Heart left ventricle (tissue), 16 donors: ENCODE measurements around the gene ADAMTSL1. TPM values are rescaled to one million over a fixed set of nuclear protein-coding genes. Genes with fewer than 3 reads are reported as not detected.

ENCODE experiments used
- ATAC-seq, 4 donors: fragments of 200-7000 bp; cut with Tn5 transposase; one replicate each; pipeline ENCODE4 v1.9.1; 2020 to 2022; ENCODE audit warnings: moderate library complexity in 4 of 4, mild to moderate bottlenecking in 3 of 4, moderate number of reproducible peaks in 1 of 4
- DNase-seq, 5 donors: peaks; one replicate each; pipeline ENCODE4 v3.0.0-alpha.2; 2020
- H3K27ac ChIP-seq, 12 donors: fragments of 200-600 bp; sonication (generic) in 4 of 12; one replicate each; pipeline versions ENCODE4 v1.5.0 to v1.8.0; 2016 to 2022; ENCODE audit warnings: mild to moderate bottlenecking in 2 of 12
- H3K27me3 ChIP-seq, 9 donors: fragments of 200-600 bp; sonication (generic) in 2 of 9; one replicate each; pipeline versions ENCODE4 v1.5.1 to v1.8.0; 2016 to 2022; ENCODE audit warnings: mild to moderate bottlenecking in 3 of 9
- H3K36me3 ChIP-seq, 9 donors: fragments of 200-600 bp; sonication (generic) in 2 of 9; one replicate each; pipeline versions ENCODE4 v1.5.0 to v1.8.0; 2018 to 2022; ENCODE audit warnings: mild to moderate bottlenecking in 2 of 9
- H3K4me1 ChIP-seq, 12 donors: fragments of 200-600 bp; sonication (generic) in 4 of 12; one replicate each; pipeline versions ENCODE4 v1.5.0 to v1.8.0; 2016 to 2022; ENCODE audit warnings: mild to moderate bottlenecking in 3 of 12
- H3K4me3 ChIP-seq, 12 donors: fragments of 200-600 bp; sonication (generic) in 4 of 12; one replicate each; pipeline versions ENCODE4 v1.5.0 to v1.8.0; 2017 to 2022; ENCODE audit warnings: mild to moderate bottlenecking in 9 of 12, moderate library complexity in 4 of 12
- H3K9me3 ChIP-seq, 12 donors: fragments of 200-600 bp; sonication (generic) in 4 of 12; one replicate each; pipeline versions ENCODE4 v1.5.0 to v1.8.0; 2016 to 2022; ENCODE audit warnings: mild to moderate bottlenecking in 1 of 12
- CTCF ChIP-seq, 12 donors: fragments of 200-600 bp; sonication (generic) in 4 of 12; IDR thresholded peaks; one replicate each; pipeline versions ENCODE4 v1.5.0 to v1.8.0; 2018 to 2022; ENCODE audit warnings: antibody characterized with exemption in 12 of 12, mild to moderate bottlenecking in 5 of 12
- POLR2A ChIP-seq, 2 donors: fragments of 450-650 bp; IDR thresholded peaks; one replicate each; pipeline ENCODE4 v1.6.1; 2017; ENCODE audit warnings: antibody characterized with exemption in 2 of 2, mild to moderate bottlenecking in 2 of 2, moderate library complexity in 2 of 2
- WGBS, 4 donors: extraction: QIAGEN DNeasy Blood & Tissue Kit in 2 of 4; methylation state at CpG; one replicate each; pipeline versions ENCODE4 v1.1.5 to v1.1.7; 2013 to 2018; 5-methylcytosine and 5-hydroxymethylcytosine counted together
- intact Hi-C, 10 donors: fragments of 100-400 bp; cut with DNase I; formaldehyde crosslinking; loops; one replicate each; pipeline versions ENCODE4 v1.11.1 to v1.14.2; 2022
- polyA plus RNA-seq, 2 donors: library from polyadenylated mRNA; stranded (reverse); fragments of 200-250 nt; gene quantifications; one replicate each; pipeline ENCODE4 v1.2.3, GENCODE V29; 2013
- total RNA-seq, 9 donors: library from RNA; depleted of rRNA in 2 of 9; stranded (reverse); fragments of >200 nt in 2 of 9; fragmentation: NEBNext Ultra II Directional in 3 of 9; extraction: Animal tissue kit (Norgen Biotek cat#: 25700) in 3 of 9; gene quantifications; one replicate each; pipeline versions ENCODE4 v1.1.0 to v1.2.4, GENCODE V29; 2016 to 2023
- donor health status: ischemic (EF 13 %, LVEDD 7.1; RV severe dilation, severe dysfunction).
- donor health status: healthy with polysubstance abuse.
- donor health status: DM: no; HTN: yes; CAD: no.
- donor health status: DM: no; HTN: no; CAD: no.
- donor health status: ischemic (EF 25% LVEDD 6.9; RV normal size, moderate dysfunction).
- donor health status: ischemic (EF 25% LVEDD 5.7; RV mildly dilated, moderate dysfunction).
- donor health status: healthy.
- donor health status: DM: yes; HTN: yes; CAD: no.
- donor health status: ischemic (EF 35%, LVEDD 5.7; RV mildly dilated, moderate dysfunction).
- donor health status: nonischemic (EF 11% LVEDD 7.7; RV severe dilation, severe dysfunction).
- donor health status: DM: yes; HTN: yes; CAD: no.
- donor health status: PGD.
- donor health status: ischemic (EF 29% LVEDD 5.4; RV normal size, mild dysfunction).
- donor health status: nonischemic (EF 23%, LVEDD 6.1; RV moderate dilation, normal function).

The ADAMTSL1 gene
- total and polyA plus RNA-seq, 11 donors = 0.46 to 4.7 (median 1.1) TPM

DNA sequence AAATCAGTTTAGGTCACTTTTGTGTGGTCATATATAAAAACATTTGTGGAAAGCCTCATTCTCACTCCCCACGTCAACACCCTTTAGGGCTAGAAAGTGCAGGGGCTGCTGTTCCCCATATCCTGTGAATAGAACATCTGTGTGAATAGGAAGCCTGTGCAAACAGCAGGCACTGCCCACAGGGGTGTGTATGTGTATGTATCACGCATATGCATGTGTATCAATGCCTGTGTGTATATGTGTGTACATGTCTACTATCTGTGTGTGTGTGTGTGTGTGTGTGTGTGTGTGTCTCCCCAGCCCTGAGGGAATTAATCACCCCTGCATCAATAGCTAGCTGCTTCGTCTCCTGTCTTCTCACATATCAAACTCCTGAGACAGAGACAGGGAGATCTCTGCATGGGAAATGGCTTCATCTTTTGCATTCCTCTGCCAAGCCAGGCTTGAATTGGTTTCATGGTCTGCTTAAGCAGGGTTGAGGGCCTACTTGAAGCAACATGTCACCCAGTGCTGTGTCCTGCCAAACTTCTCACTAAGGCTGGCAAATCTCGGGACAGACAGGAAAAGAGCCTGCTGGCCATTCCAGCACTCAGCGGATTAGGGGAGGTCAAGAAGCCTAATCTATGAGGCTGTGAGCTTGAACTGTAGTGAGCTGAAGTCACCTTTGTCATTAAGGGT, 265.8 kb downstream of the ADAMTSL1 start:
- 56 to 71% (median 67%) methylated on average over 5 of the region's 5 CpGs for WGBS, 4 donors
- Histone ChIP-seq H3K9me3 (no peaks in the 10 kb centered on the region), H3K27me3 (no peaks in the 10 kb centered on the region), H3K4me3 (no peak overlapping the region), H3K36me3 (no peaks in the 10 kb centered on the region), H3K27ac (no peak overlapping the region), H3K4me1 (peaks cover 0 to 3% (median 0%) of the 10 kb centered on the region in 12 donors)
- DNase-seq (peak in 2 of 5 donors; percentile 24 to 35), ATAC-seq (peak in 3 of 4 donors; percentile 42 to 93 (median 62))
- TF ChIP-seq CTCF (IDR thresholded peaks at IDR 0.05) (no peak), POLR2A (IDR thresholded peaks at IDR 0.05) (no peak)
- intact Hi-C loops = no loop called here

- no peak overlapping the region for H3K27ac ChIP-seq
- no peak overlapping the region for H3K4me3 ChIP-seq
- no peak for TF ChIP-seq POLR2A (IDR thresholded peaks at IDR 0.05)
- no peak for DNase-seq
- no peaks in the 10 kb centered on the region for H3K27me3 ChIP-seq
- intact Hi-C loops = no loop called here
- ATAC-seq = no peak
- WGBS, 4 donors = 92 to 97% (median 96%) methylated on average over 1 of the region's 1 CpG
- H3K4me1 ChIP-seq = peaks cover 0 to 3% (median 0%) of the 10 kb centered on the region in 12 donors
- H3K9me3 ChIP-seq = no peaks in the 10 kb centered on the region
- no peaks in the 10 kb centered on the region for H3K36me3 ChIP-seq
Measured at GRCh38 chr9:18741359-18741758, 267.4 kb downstream of the ADAMTSL1 start.

DNA sequence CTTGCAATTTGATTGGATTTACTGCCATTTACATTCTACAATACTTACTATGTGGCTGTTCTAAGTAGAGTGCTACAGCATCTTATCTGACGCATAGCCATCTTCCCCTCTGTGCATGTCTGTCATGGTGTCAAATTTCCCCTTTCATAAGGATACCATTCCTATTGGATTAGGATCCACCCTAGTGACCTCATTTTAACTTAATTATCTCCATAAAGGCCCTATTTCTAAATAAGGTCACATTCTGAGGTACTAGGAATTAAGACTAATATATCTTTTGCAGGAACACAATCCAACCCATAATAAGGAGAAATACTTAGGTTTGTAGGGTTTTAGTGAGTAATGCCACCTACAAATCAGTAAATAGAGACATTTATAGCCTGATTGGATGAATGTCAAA, 268.0 kb downstream of the ADAMTSL1 start:
- no peak for ATAC-seq
- no peaks in the 10 kb centered on the region for H3K36me3 ChIP-seq
- intact Hi-C loops = no loop called here
- H3K27me3 ChIP-seq = no peaks in the 10 kb centered on the region
- H3K4me3 ChIP-seq = no peak overlapping the region
- H3K27ac ChIP-seq = no peak overlapping the region
- H3K4me1 ChIP-seq = peaks cover 0 to 3% (median 0%) of the 10 kb centered on the region in 12 donors
- no peaks in the 10 kb centered on the region for H3K9me3 ChIP-seq
- no peak for DNase-seq
- TF ChIP-seq CTCF (IDR thresholded peaks at IDR 0.05) = no peak
- TF ChIP-seq POLR2A (IDR thresholded peaks at IDR 0.05) = no peak
- 95 to 100% (median 96%) methylated on average over 1 of the region's 1 CpG for WGBS, 4 donors

GRCh38 chr9:18743421-18743820, 269.5 kb downstream of the ADAMTSL1 start:
- intact Hi-C loops = no loop called here
- no peak for ATAC-seq
- no peak overlapping the region for H3K4me3 ChIP-seq
- no peak for DNase-seq
- 35 to 46% (median 42%) methylated on average over 6 of the region's 6 CpGs for WGBS, 4 donors
- TF ChIP-seq POLR2A (IDR thresholded peaks at IDR 0.05) (no peak), CTCF (IDR thresholded peaks at IDR 0.05) (no peak)
- H3K36me3 ChIP-seq = no peaks in the 10 kb centered on the region
- H3K27me3 ChIP-seq = no peaks in the 10 kb centered on the region
- H3K4me1 ChIP-seq = peaks cover 0 to 13% (median 0%) of the 10 kb centered on the region in 12 donors
- no peaks in the 10 kb centered on the region for H3K9me3 ChIP-seq
- H3K27ac ChIP-seq = no peak overlapping the region

GRCh38 chr9:18743971-18744370, 270.0 kb downstream of the ADAMTSL1 start:
- peaks cover 0 to 13% (median 0%) of the 10 kb centered on the region in 12 donors for H3K4me1 ChIP-seq
- H3K36me3 ChIP-seq = no peaks in the 10 kb centered on the region
- H3K9me3 ChIP-seq = no peaks in the 10 kb centered on the region
- 86 to 97% (median 91%) methylated on average over 2 of the region's 2 CpGs for WGBS, 4 donors
- DNase-seq (no peak), ATAC-seq (no peak)
- TF ChIP-seq CTCF (IDR thresholded peaks at IDR 0.05) (no peak), POLR2A (IDR thresholded peaks at IDR 0.05) (no peak)
- H3K4me3 ChIP-seq = no peak overlapping the region
- no peak overlapping the region for H3K27ac ChIP-seq
- H3K27me3 ChIP-seq = no peaks in the 10 kb centered on the region
- intact Hi-C loops = no loop called here
